HG03097 (cell line): ENCODE data around the gene HOXB6.

ENCODE experiments used
- ATAC-seq: cut with Tn5 transposase; IDR thresholded peaks from one replicate; pipeline ENCODE4 v1.9.1; 2021; ENCODE audit not compliant: unreplicated experiment, low FRiP score

HOXB6 gene

DNA sequence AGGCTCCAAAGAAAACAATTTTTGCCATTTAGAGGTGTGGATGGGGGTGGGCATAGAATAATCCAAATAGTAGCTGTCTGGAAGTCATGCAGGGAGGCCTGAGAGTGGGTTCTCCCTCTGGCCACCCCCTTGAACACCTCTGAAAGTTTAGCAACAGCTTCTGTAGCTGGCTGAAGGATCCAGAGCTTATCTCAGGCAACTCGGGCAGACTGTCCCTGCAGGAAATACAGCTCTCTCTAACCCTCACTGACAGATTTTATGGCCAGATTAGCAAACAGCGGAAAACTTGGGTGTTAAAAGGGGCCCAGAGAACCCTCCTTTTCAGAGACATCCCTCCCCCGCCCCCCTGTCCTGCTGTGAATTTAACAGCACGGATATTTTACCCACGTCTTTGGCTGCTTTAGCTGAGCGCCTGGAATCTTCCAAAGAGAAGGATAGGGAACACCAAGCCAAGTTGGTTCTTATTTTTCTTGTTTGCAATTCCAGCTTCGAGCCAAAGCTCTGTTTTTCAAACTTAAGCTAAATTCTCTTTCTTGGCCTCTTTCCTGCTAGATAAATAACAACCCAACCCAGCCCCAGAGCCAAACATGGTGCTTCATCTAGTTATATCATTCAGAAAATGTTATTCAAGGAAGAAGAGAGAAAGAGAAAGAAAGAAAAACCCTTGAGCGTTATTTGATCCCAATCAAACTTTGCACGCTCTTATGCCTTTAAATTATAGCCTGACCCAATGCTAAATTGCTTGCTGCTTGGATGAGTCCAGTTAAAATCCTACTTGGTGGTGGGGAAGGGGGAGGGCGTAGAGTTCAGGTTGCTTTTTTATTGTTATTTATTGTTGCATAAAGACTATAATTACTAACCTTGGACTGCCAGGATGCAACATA, 57.6 kb downstream of the HOXB6 start:
- no peak for ATAC-seq

GRCh38 chr17:48546137-48546923, 58.5 kb downstream of the HOXB6 start:
- ATAC-seq: no peak
